Parathyroid adenoma (tissue), 2 donors: ENCODE results near the gene ARHGAP23.

Experiments used
- H2AFZ ChIP-seq: fragments of 300-600 bp; sonication (generic); one replicate; pipeline ENCODE4 v1.7.0; 2017; ENCODE audit warnings: antibody characterized with exemption, mild to moderate bottlenecking
- H3K27ac ChIP-seq: fragments of 300-600 bp; sonication (generic); one replicate; pipeline ENCODE4 v1.7.0; 2017
- H3K27me3 ChIP-seq: fragments of 300-600 bp; sonication (generic); one replicate; pipeline ENCODE4 v1.7.0; 2017; ENCODE audit warnings: low read length; ENCODE audit not compliant: control insufficient read depth, insufficient read depth
- H3K36me3 ChIP-seq: fragments of 300-600 bp; sonication (generic); one replicate; pipeline ENCODE4 v1.7.0; 2017; ENCODE audit warnings: low read length; ENCODE audit not compliant: control insufficient read depth, insufficient read depth
- H3K4me1 ChIP-seq: fragments of 300-600 bp; sonication (generic); one replicate; pipeline ENCODE4 v1.7.0; 2017; ENCODE audit warnings: control low read depth
- H3K4me2 ChIP-seq: fragments of 300-600 bp; sonication (generic); one replicate; pipeline ENCODE4 v1.7.0; 2017; ENCODE audit warnings: low read length
- H3K4me3 ChIP-seq: fragments of 300-600 bp; sonication (generic); one replicate; pipeline ENCODE4 v1.7.0; 2017; ENCODE audit warnings: low read depth, low read length
- H3K79me2 ChIP-seq: fragments of 300-600 bp; sonication (generic); one replicate; pipeline ENCODE4 v1.7.0; 2017; ENCODE audit warnings: control low read depth
- H3K9ac ChIP-seq: fragments of 300-600 bp; sonication (generic); one replicate; pipeline ENCODE4 v1.7.0; 2017; ENCODE audit warnings: mild to moderate bottlenecking
- H3K9me3 ChIP-seq: fragments of 300-600 bp; sonication (generic); one replicate; pipeline ENCODE4 v1.7.0; 2017; ENCODE audit warnings: low read length; ENCODE audit not compliant: control insufficient read depth
- TF ChIP-seq, protein P1 (sequence below): fragments of 300-600 bp; sonication (generic); IDR thresholded peaks from one replicate; pipeline ENCODE4 v1.7.0; 2017; ENCODE audit warnings: antibody characterized with exemption, mild to moderate bottlenecking
- donor health status: primary hyperparathyroidism.

ARHGAP23 gene

DNA sequence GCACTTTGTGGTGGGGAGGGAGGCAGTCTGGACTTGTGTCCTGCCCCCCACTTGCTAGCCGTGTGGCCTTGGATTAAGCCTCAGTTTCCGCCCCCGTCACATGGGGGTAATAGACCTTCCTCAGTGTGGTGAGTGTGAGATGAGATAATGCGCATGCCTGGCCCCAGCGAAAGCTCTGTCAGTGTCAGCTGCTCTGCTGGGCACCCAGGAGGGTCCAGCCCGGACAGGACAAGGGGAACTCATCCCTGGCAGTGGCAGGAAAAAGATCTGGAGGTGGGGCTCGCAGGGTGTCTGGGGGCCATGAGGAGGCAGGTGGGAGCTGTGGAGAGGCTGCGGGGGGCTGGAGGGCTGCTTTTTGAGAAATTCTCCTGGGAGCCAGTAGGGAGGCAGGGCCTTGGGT, 114.0 kb downstream of the ARHGAP23 start:
- no peak overlapping the region for H3K9ac ChIP-seq
- no peaks in the 10 kb centered on the region for H3K4me1 ChIP-seq
- no peaks in the 10 kb centered on the region for H3K79me2 ChIP-seq
- no peaks in the 10 kb centered on the region for H3K36me3 ChIP-seq
- H3K9me3 ChIP-seq: no peaks in the 10 kb centered on the region
- H3K4me2 ChIP-seq: no peak overlapping the region
- H3K27ac ChIP-seq: no peak overlapping the region
- TF ChIP-seq, protein P1, sequence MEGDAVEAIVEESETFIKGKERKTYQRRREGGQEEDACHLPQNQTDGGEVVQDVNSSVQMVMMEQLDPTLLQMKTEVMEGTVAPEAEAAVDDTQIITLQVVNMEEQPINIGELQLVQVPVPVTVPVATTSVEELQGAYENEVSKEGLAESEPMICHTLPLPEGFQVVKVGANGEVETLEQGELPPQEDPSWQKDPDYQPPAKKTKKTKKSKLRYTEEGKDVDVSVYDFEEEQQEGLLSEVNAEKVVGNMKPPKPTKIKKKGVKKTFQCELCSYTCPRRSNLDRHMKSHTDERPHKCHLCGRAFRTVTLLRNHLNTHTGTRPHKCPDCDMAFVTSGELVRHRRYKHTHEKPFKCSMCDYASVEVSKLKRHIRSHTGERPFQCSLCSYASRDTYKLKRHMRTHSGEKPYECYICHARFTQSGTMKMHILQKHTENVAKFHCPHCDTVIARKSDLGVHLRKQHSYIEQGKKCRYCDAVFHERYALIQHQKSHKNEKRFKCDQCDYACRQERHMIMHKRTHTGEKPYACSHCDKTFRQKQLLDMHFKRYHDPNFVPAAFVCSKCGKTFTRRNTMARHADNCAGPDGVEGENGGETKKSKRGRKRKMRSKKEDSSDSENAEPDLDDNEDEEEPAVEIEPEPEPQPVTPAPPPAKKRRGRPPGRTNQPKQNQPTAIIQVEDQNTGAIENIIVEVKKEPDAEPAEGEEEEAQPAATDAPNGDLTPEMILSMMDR: no peak
- H3K4me3 ChIP-seq: no peak overlapping the region
- no peaks in the 10 kb centered on the region for H3K27me3 ChIP-seq
- H2AFZ ChIP-seq: no peak overlapping the region

DNA sequence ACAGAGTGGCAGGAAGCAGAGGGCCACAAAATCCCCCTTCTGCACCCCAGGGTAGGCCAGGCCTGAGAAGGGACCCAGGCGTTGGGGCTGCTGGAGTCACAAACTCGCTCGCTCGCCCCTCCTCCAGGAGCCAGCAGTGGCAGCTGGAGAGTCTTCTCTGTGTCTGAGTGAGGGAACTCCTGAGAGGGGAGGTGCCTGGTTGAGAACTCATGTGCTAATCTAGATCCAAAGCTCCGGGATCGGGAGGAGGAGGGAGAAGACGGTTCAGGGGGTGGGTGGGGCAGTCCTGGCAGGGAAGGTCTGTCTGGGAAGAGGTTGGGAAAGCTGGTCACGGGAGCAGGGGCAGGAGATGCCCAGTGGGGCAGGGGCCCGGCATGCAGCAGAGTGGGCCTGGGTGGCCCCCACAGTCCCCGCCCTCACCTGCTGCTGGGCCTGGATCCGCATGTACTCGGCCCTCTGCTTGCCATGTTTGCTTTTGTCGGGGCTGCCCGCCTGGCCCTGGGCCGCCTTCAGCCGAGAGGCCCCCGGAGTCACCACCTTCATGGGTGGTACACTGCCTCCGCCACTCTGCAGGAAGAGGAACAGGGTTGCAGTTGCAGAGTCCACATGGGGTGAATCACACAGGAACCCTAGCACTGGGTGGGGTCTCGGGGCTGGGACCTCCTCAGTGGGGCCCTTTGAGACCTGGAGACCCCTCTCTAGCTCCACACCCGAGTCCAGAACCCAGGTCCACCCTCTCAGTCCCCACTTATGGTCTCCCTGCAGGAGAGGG, 115.3 kb downstream of the ARHGAP23 start:
- TF ChIP-seq, protein P1: no peak
- Histone ChIP-seq H3K79me2 (no peaks in the 10 kb centered on the region), H3K27ac (no peak overlapping the region), H3K36me3 (no peaks in the 10 kb centered on the region), H3K9ac (no peak overlapping the region), H3K27me3 (no peaks in the 10 kb centered on the region), H3K4me1 (no peaks in the 10 kb centered on the region), H3K9me3 (no peaks in the 10 kb centered on the region), H3K4me3 (no peak overlapping the region), H2AFZ (no peak overlapping the region), H3K4me2 (no peak overlapping the region)

DNA sequence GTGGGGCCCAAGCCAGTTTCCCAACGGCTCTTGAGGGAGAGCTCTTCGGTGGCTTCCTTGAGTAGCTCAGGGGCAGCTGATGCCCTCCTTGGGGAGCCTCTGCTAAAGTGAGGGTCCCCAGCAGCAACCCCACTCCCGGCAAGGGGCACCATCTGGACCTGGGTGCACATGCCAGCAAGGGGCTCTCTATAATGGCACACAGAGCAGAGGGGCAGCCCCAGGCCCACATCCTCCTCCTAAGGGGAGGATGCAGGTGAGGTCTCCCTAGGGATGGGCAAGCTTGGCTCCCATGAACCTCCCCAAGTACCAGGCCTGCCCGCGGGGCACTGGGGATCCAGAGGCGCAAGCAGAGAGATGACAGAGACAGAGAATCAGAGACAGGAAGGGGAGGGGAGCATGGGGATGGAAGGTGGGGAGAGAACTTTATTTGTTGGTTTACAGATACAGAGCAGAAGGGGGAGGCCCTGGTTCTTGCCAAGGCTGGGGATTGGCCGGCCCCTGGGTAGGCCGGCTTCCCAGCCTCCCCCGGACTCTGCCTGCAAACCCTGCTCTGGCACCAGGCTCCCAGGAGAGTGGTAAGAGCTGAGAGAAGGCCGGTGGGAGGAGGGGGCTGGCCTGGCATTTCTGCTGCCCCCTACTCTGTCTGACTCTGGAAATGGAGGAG, 116.0 kb downstream of the ARHGAP23 start:
- no peak overlapping the region for H2AFZ ChIP-seq
- no peaks in the 10 kb centered on the region for H3K9me3 ChIP-seq
- TF ChIP-seq, protein P1: no peak
- no peak overlapping the region for H3K4me2 ChIP-seq
- H3K9ac ChIP-seq: no peak overlapping the region
- H3K36me3 ChIP-seq: no peaks in the 10 kb centered on the region
- no peaks in the 10 kb centered on the region for H3K79me2 ChIP-seq
- no peak overlapping the region for H3K27ac ChIP-seq
- no peaks in the 10 kb centered on the region for H3K4me1 ChIP-seq
- no peak overlapping the region for H3K4me3 ChIP-seq
- no peaks in the 10 kb centered on the region for H3K27me3 ChIP-seq

DNA sequence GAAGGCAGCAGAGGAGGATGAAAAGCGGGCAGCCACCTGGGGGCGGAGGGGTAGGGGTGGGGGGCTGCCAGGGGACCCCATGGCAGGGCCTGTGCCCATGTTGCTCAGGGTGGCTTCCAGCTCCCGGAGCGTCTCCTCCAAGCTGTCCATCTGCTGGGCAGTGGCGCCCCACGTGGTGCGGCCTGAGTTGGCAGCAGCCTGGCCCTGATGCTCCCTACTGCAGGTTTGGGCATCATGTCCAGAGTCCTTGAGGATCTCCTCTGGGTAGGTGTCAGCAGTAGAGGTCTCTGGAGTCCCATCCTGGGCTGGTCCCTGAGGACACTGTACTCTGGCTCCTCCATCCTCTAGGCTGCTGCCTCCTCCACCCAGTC, 116.6 kb downstream of the ARHGAP23 start:
- Histone ChIP-seq H3K36me3 (no peaks in the 10 kb centered on the region), H3K9ac (no peak overlapping the region), H3K4me2 (no peak overlapping the region), H3K4me1 (no peaks in the 10 kb centered on the region), H3K4me3 (no peak overlapping the region), H2AFZ (no peak overlapping the region), H3K9me3 (no peaks in the 10 kb centered on the region), H3K27me3 (no peaks in the 10 kb centered on the region), H3K79me2 (no peaks in the 10 kb centered on the region), H3K27ac (no peak overlapping the region)
- TF ChIP-seq, protein P1: no peak
